ENCODE data around the gene ARHGAP6.

Gene ARHGAP6

GRCh38 chrX:11349020-11349419 is 316.7 kb downstream of the ARHGAP6 start:
- no peak for ATAC-seq
- TF ChIP-seq PPARA (CRISPR knock-in tag; IDR thresholded peaks at IDR 0.05; ENCODE audit: borderline replicate concordance) (no peak), ARNTL (CRISPR knock-in tag; IDR thresholded peaks at IDR 0.05; ENCODE audit: borderline replicate concordance, low read depth) (no peak), ZC3H10 (CRISPR knock-in tag; IDR thresholded peaks at IDR 0.05) (no peak), PATZ1 (CRISPR knock-in tag; IDR thresholded peaks at IDR 0.05; ENCODE audit: borderline replicate concordance) (no peak), TCF4 (CRISPR knock-in tag; IDR thresholded peaks at IDR 0.05; ENCODE audit: borderline replicate concordance) (no peak), SNAI2 (CRISPR knock-in tag; IDR thresholded peaks at IDR 0.05) (no peak), ISL1 (CRISPR knock-in tag; IDR thresholded peaks at IDR 0.05) (no peak), ZFP30 (CRISPR knock-in tag; IDR thresholded peaks at IDR 0.05) (no peak), CREB5 (CRISPR knock-in tag; IDR thresholded peaks at IDR 0.05; ENCODE audit: low read depth) (no peak), TOX (CRISPR knock-in tag; IDR thresholded peaks at IDR 0.05; ENCODE audit: borderline replicate concordance) (no peak), RARB (CRISPR knock-in tag; IDR thresholded peaks at IDR 0.05) (no peak), OSR1 (CRISPR knock-in tag; IDR thresholded peaks at IDR 0.05) (no peak), CSDC2 (CRISPR knock-in tag; IDR thresholded peaks at IDR 0.05) (no peak), ESRRG (CRISPR knock-in tag; IDR thresholded peaks at IDR 0.05) (no peak), ZNF8 (CRISPR knock-in tag; IDR thresholded peaks at IDR 0.05) (no peak), GLIS3 (CRISPR knock-in tag; IDR thresholded peaks at IDR 0.05) (no peak), POU6F1 (CRISPR knock-in tag; IDR thresholded peaks at IDR 0.05; ENCODE audit: borderline replicate concordance, low read depth) (no peak), CSRNP3 (CRISPR knock-in tag; IDR thresholded peaks at IDR 0.05) (no peak)

GRCh38 chrX:11347300-11347699 is 318.4 kb downstream of the ARHGAP6 start:
- no peak for ATAC-seq
- TF ChIP-seq ISL1 (CRISPR knock-in tag; IDR thresholded peaks at IDR 0.05): no peak
- TF ChIP-seq GLIS3 (CRISPR knock-in tag; IDR thresholded peaks at IDR 0.05): no peak
- TF ChIP-seq RARB (CRISPR knock-in tag; IDR thresholded peaks at IDR 0.05): no peak
- no peak for TF ChIP-seq ESRRG (CRISPR knock-in tag; IDR thresholded peaks at IDR 0.05)
- TF ChIP-seq OSR1 (CRISPR knock-in tag; IDR thresholded peaks at IDR 0.05): no peak
- TF ChIP-seq ZNF8 (CRISPR knock-in tag; IDR thresholded peaks at IDR 0.05): no peak
- TF ChIP-seq SNAI2 (CRISPR knock-in tag; IDR thresholded peaks at IDR 0.05): no peak
- no peak for TF ChIP-seq TCF4 (CRISPR knock-in tag; IDR thresholded peaks at IDR 0.05; ENCODE audit: borderline replicate concordance)
- no peak for TF ChIP-seq ZNF565 (CRISPR knock-in tag; conservative IDR thresholded peaks at IDR 0.05; ENCODE audit: low read depth)
- TF ChIP-seq ARNTL (CRISPR knock-in tag; IDR thresholded peaks at IDR 0.05; ENCODE audit: borderline replicate concordance, low read depth): no peak
- no peak for TF ChIP-seq POU6F1 (CRISPR knock-in tag; IDR thresholded peaks at IDR 0.05; ENCODE audit: borderline replicate concordance, low read depth)
- TF ChIP-seq CREB5 (CRISPR knock-in tag; IDR thresholded peaks at IDR 0.05; ENCODE audit: low read depth): no peak
- no peak for TF ChIP-seq BACH2 (CRISPR knock-in tag; IDR thresholded peaks at IDR 0.05; ENCODE audit: borderline replicate concordance)
- TF ChIP-seq CSDC2 (CRISPR knock-in tag; IDR thresholded peaks at IDR 0.05): no peak
- TF ChIP-seq ZFP30 (CRISPR knock-in tag; IDR thresholded peaks at IDR 0.05): no peak
- no peak for TF ChIP-seq TSHZ2 (CRISPR knock-in tag; IDR thresholded peaks at IDR 0.05)
- TF ChIP-seq ZFP3 (CRISPR knock-in tag; IDR thresholded peaks at IDR 0.05): no peak
- TF ChIP-seq PATZ1 (CRISPR knock-in tag; IDR thresholded peaks at IDR 0.05; ENCODE audit: borderline replicate concordance): no peak
- no peak for TF ChIP-seq PPARA (CRISPR knock-in tag; IDR thresholded peaks at IDR 0.05; ENCODE audit: borderline replicate concordance)
